Fibroblast of lung (primary cell): ENCODE results near the gene EEPD1.

Source experiments
- CTCF ChIP-seq, 2 donors: IDR thresholded peaks in 1 of 2; conservative IDR thresholded peaks in 1 of 2; 1 replicate in 1 of 2; 2 replicates in 1 of 2; pipeline ENCODE4 v1.5.1; 2011 to 2012; ENCODE audit warnings: low read length in 2 of 2, control low read depth in 1 of 2, inconsistent platforms in 1 of 2, low read depth in 1 of 2, mild to moderate bottlenecking in 1 of 2
- EZH2 ChIP-seq: IDR thresholded peaks from 2 replicates; pipeline ENCODE4 v1.5.1; 2012; ENCODE audit warnings: low read length, control low read depth, mild to moderate bottlenecking; ENCODE audit errors: missing control alignments

- TF ChIP-seq EZH2: no peak
- no peak for TF ChIP-seq CTCF (conservative IDR thresholded peaks at IDR 0.05 in 1 of 2, IDR thresholded peaks at IDR 0.05 in 1 of 2; ENCODE audit: low read depth in 1 of 2, low read length in 2 of 2)
Observed at GRCh38 chr7:36148422-36149065, 4.5 kb upstream of the EEPD1 start.
